A673 (cell line): ENCODE results near the gene CUX1. TPM values are rescaled to one million over a fixed set of nuclear protein-coding genes. Genes with fewer than 3 reads are reported as not detected.
A peak's percentile ranks its signal among the peaks of the same experiment; 100 is the strongest.

Experiments used
- BruUV-seq: library from RNA; stranded (reverse); fragments of 400-500 nt; replicated peaks from 2 replicates; lab custom pipeline; 2021; lab: Mats Ljungman, UMichigan
- CTCF ChIA-PET: fragments of 300-600 bp; sonication (Branson Sonifier 250); formaldehyde crosslinking; loops from one replicate; lab custom pipeline; 2022; ENCODE audit warnings: antibody characterized with exemption; lab: Charles Lee
- POLR2A ChIA-PET: fragments of 300-600 bp; sonication (Branson Sonifier 250); formaldehyde crosslinking; loops from one replicate; lab custom pipeline; 2022; ENCODE audit warnings: antibody characterized with exemption; ENCODE audit not compliant: low non-redundant PET; lab: Charles Lee
- DNase-seq: peaks from one replicate; pipeline ENCODE4 v3.0.0-alpha.2; 2015; ENCODE audit warnings: low spot score
- H3K27ac ChIP-seq: fragments of 200-600 bp; sonication (generic); 2 replicates; pipeline ENCODE4 v1.5.1; 2016; ENCODE audit warnings: mixed run types, low read depth, mild to moderate bottlenecking, mixed read lengths, antibody characterized with exemption, low read length; ENCODE audit not compliant: poor library complexity, severe bottlenecking
- H3K27me3 ChIP-seq: fragments of 200-600 bp; sonication (generic); replicated peaks from 2 replicates; pipeline ENCODE4 v1.6.1; 2017; ENCODE audit warnings: mixed run types, low read depth, mild to moderate bottlenecking, mixed read lengths, antibody characterized with exemption, low read length; ENCODE audit not compliant: insufficient read depth, poor library complexity
- H3K36me3 ChIP-seq: fragments of 200-600 bp; sonication (generic); 2 replicates; pipeline ENCODE4 v1.6.1; 2016; ENCODE audit warnings: mixed run types, mild to moderate bottlenecking, mixed read lengths, antibody characterized with exemption, low read length; ENCODE audit not compliant: insufficient read depth, poor library complexity, severe bottlenecking
- H3K4me1 ChIP-seq: fragments of 200-600 bp; sonication (generic); 2 replicates; pipeline ENCODE4 v1.6.1; 2017; ENCODE audit warnings: mixed run types, mild to moderate bottlenecking, mixed read lengths, antibody characterized with exemption, low read length; ENCODE audit not compliant: insufficient read depth, poor library complexity, severe bottlenecking
- H3K4me3 ChIP-seq: fragments of 200-600 bp; sonication (generic); 2 replicates; pipeline ENCODE4 v1.5.1; 2016; ENCODE audit warnings: low read depth, mixed run types, mild to moderate bottlenecking, mixed read lengths, low read length; ENCODE audit not compliant: poor library complexity, severe bottlenecking
- H3K9me3 ChIP-seq: fragments of 200-600 bp; sonication (generic); 2 replicates; pipeline ENCODE4 v1.6.1; 2016; ENCODE audit warnings: mixed run types, low read depth, mild to moderate bottlenecking, mixed read lengths, antibody characterized with exemption, low read length; ENCODE audit not compliant: poor library complexity, severe bottlenecking
- CTCF ChIP-seq: fragments of 300-800, 200-600 bp; sonication (generic); conservative IDR thresholded peaks from 2 replicates; pipeline ENCODE4 v1.5.1; 2017; ENCODE audit warnings: low read depth, mild to moderate bottlenecking, antibody characterized with exemption, low read length, moderate library complexity, mixed read lengths
- EZH2 ChIP-seq: fragments of 200-600 bp; sonication (generic); IDR thresholded peaks from 2 replicates; pipeline ENCODE4 v1.6.1; 2017; ENCODE audit warnings: borderline replicate concordance, low read depth, mild to moderate bottlenecking, mixed read lengths, antibody characterized with exemption, low read length; ENCODE audit not compliant: poor library complexity, severe bottlenecking
- intact Hi-C: fragments of 100-400 bp; cut with micrococcal nuclease; formaldehyde crosslinking; loops from one replicate; pipeline ENCODE4 v1.10.0; 2022; ENCODE audit not compliant: unreplicated experiment
- total RNA-seq: library from RNA; stranded (reverse); gene quantifications from 2 replicates; pipeline ENCODE4 v1.2.3, GENCODE V29; 2021

CUX1 gene
- total RNA-seq, 1 experiment from 2014 or later, result 49.4 TPM

- Histone ChIP-seq H3K27me3 (no peaks in the 10 kb centered on the region), H3K36me3 (no peaks in the 10 kb centered on the region), H3K4me1 (peaks cover 55% of the 10 kb centered on the region), H3K4me3 (no peak overlapping the region), H3K27ac (peak overlapping the region; percentile 63), H3K9me3 (no peaks in the 10 kb centered on the region)
- CTCF ChIA-PET, result no interaction called here
- intact Hi-C loops, result no loop called here
- no peak for DNase-seq
- POLR2A ChIA-PET, result no interaction called here
- no peak for TF ChIP-seq EZH2
- TF ChIP-seq CTCF, result no peak
- no TSS peak for BruUV-seq
Measured at GRCh38 chr7:101860316-101861217, 43.1 kb downstream of the CUX1 start.

GRCh38 chr7:101861218-101861775 lies 43.9 kb downstream of the CUX1 start:
- CTCF ChIA-PET, result no interaction called here
- H3K4me3 ChIP-seq, result no peak overlapping the region
- no peak for DNase-seq

More at GRCh38 chr7:101861218-101861775, 43.9 kb downstream of the CUX1 start:
- intact Hi-C loops, result no loop called here
- BruUV-seq, result no TSS peak
- Histone ChIP-seq H3K27ac (peak overlapping the region; percentile 51), H3K4me1 (peaks cover 54% of the 10 kb centered on the region), H3K9me3 (no peaks in the 10 kb centered on the region), H3K36me3 (no peaks in the 10 kb centered on the region), H3K27me3 (no peaks in the 10 kb centered on the region)
- TF ChIP-seq CTCF (no peak), EZH2 (no peak)
- POLR2A ChIA-PET, result no interaction called here
